Osteoblast (primary cell): ENCODE measurements around the gene BCAS3. TPM values are rescaled to one million over a fixed set of nuclear protein-coding genes. Genes with fewer than 3 reads are reported as not detected.

Experiments used
- DNase-seq: peaks from one replicate; pipeline ENCODE4 v3.0.0; 2011; ENCODE audit warnings: low spot score, mixed read lengths; ENCODE audit not compliant: insufficient read length; ENCODE audit errors: missing footprints
- H2AFZ ChIP-seq: 2 replicates; pipeline ENCODE4 v1.6.0; 2011; ENCODE audit warnings: mild to moderate bottlenecking, low read length
- H3K27ac ChIP-seq: 2 replicates; pipeline ENCODE4 v1.5.1; 2011; ENCODE audit warnings: mild to moderate bottlenecking, low read depth, low read length, moderate library complexity
- H3K27me3 ChIP-seq: 2 replicates; pipeline ENCODE4 v1.6.0; 2012; ENCODE audit warnings: mild to moderate bottlenecking, control low read depth, inconsistent platforms, low read length, moderate library complexity; ENCODE audit not compliant: insufficient read depth
- H3K36me3 ChIP-seq: 2 replicates; pipeline ENCODE4 v1.5.1; 2011; ENCODE audit warnings: mild to moderate bottlenecking, low read length, control low read depth, moderate library complexity; ENCODE audit not compliant: insufficient read depth
- H3K4me1 ChIP-seq: 2 replicates; pipeline ENCODE4 v1.5.1; 2011; ENCODE audit warnings: mild to moderate bottlenecking, low read length, control low read depth, moderate library complexity; ENCODE audit not compliant: insufficient read depth
- H3K4me2 ChIP-seq: 2 replicates; pipeline ENCODE4 v1.6.0; 2011; ENCODE audit warnings: mild to moderate bottlenecking, low read length; ENCODE audit not compliant: insufficient read depth
- H3K4me3 ChIP-seq: fragments of 200-600 bp; sonication (generic); 3 replicates; pipeline ENCODE4 v1.5.1; 2012; ENCODE audit warnings: mild to moderate bottlenecking, low read length, inconsistent platforms; ENCODE audit not compliant: insufficient read depth
- H3K79me2 ChIP-seq: 2 replicates; pipeline ENCODE4 v1.6.0; 2012; ENCODE audit warnings: mild to moderate bottlenecking, low read length, control low read depth, inconsistent platforms; ENCODE audit not compliant: insufficient read depth
- H3K9me3 ChIP-seq: 2 replicates; pipeline ENCODE4 v1.5.1; 2011; ENCODE audit warnings: low read depth, low read length, control low read depth
- H4K20me1 ChIP-seq: 2 replicates; pipeline ENCODE4 v1.6.0; 2012; ENCODE audit warnings: mild to moderate bottlenecking, low read length, control low read depth; ENCODE audit not compliant: insufficient read depth
- total RNA-seq: library from RNA; depleted of rRNA; stranded (reverse); fragments of >200 nt; gene quantifications from 2 replicates; pipeline ENCODE4 v1.2.3, GENCODE V29; 2012
- TF ChIP-seq, protein P1 (sequence below): IDR thresholded peaks from 2 replicates; pipeline ENCODE4 v1.5.1; 2011; ENCODE audit warnings: mild to moderate bottlenecking, low read depth, low read length, moderate library complexity; ENCODE audit errors: extremely low read depth

Gene BCAS3
- total RNA-seq, 1 donor, result 31.5 TPM

DNA sequence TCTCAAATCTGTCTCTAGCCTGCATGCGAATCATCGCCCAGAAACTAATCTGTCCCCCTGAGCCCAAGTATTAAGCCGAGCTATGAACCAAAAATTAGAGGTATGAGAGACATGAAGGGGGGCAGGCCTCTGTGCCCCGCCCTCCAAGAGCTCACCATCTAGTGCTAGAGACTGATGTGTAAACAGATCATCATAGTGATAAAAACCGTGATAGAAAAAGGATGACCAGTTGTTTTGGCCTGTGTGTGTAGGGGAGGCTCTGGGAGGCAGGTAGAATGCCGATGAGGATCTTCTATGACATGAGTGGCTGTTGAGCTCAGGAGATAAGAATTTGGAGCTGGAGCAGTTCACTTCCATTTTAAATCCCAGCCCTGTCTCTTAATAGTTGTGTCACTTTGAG lies 632.9 kb downstream of the BCAS3 start:
- Histone ChIP-seq H3K79me2 (no peaks in the 10 kb centered on the region), H3K27me3 (no peaks in the 10 kb centered on the region), H3K4me3 (no peak overlapping the region), H3K27ac (peak overlapping the region; percentile 91), H4K20me1 (no peaks in the 10 kb centered on the region), H3K9me3 (no peaks in the 10 kb centered on the region), H3K4me2 (no peak overlapping the region), H3K36me3 (no peaks in the 10 kb centered on the region), H2AFZ (no peak overlapping the region), H3K4me1 (peaks cover 56% of the 10 kb centered on the region)
- DNase-seq, result no peak
- TF ChIP-seq, protein P1, sequence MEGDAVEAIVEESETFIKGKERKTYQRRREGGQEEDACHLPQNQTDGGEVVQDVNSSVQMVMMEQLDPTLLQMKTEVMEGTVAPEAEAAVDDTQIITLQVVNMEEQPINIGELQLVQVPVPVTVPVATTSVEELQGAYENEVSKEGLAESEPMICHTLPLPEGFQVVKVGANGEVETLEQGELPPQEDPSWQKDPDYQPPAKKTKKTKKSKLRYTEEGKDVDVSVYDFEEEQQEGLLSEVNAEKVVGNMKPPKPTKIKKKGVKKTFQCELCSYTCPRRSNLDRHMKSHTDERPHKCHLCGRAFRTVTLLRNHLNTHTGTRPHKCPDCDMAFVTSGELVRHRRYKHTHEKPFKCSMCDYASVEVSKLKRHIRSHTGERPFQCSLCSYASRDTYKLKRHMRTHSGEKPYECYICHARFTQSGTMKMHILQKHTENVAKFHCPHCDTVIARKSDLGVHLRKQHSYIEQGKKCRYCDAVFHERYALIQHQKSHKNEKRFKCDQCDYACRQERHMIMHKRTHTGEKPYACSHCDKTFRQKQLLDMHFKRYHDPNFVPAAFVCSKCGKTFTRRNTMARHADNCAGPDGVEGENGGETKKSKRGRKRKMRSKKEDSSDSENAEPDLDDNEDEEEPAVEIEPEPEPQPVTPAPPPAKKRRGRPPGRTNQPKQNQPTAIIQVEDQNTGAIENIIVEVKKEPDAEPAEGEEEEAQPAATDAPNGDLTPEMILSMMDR, result no peak

GRCh38 chr17:61312406-61313295 lies 635.0 kb downstream of the BCAS3 start:
- H2AFZ ChIP-seq, result no peak overlapping the region
- TF ChIP-seq, protein P1, result no peak
- H3K27me3 ChIP-seq, result no peaks in the 10 kb centered on the region
- H3K27ac ChIP-seq, result no peak overlapping the region
- no peaks in the 10 kb centered on the region for H4K20me1 ChIP-seq
- peaks cover 47% of the 10 kb centered on the region for H3K4me1 ChIP-seq
- no peak overlapping the region for H3K4me2 ChIP-seq
- H3K4me3 ChIP-seq, result no peak overlapping the region
- no peak for DNase-seq
- no peaks in the 10 kb centered on the region for H3K36me3 ChIP-seq
- no peaks in the 10 kb centered on the region for H3K79me2 ChIP-seq
- no peaks in the 10 kb centered on the region for H3K9me3 ChIP-seq

GRCh38 chr17:61313461-61314326 lies 636.0 kb downstream of the BCAS3 start:
- Histone ChIP-seq H3K79me2 (no peaks in the 10 kb centered on the region), H3K4me2 (peak overlapping the region; percentile 5), H3K27me3 (no peaks in the 10 kb centered on the region), H4K20me1 (no peaks in the 10 kb centered on the region), H3K27ac (peak overlapping the region; percentile 62), H2AFZ (peak overlapping the region; percentile 41), H3K4me1 (peaks cover 41% of the 10 kb centered on the region), H3K9me3 (no peaks in the 10 kb centered on the region), H3K36me3 (no peaks in the 10 kb centered on the region), H3K4me3 (no peak overlapping the region)
- TF ChIP-seq, protein P1, result no peak
- DNase-seq, result no peak
